Smooth muscle cell (in vitro differentiated cells): ENCODE results near the gene ACBD4. TPM values are rescaled to one million over a fixed set of nuclear protein-coding genes. Genes with fewer than 3 reads are reported as not detected.
A peak's percentile ranks its signal among the peaks of the same experiment; 100 is the strongest.

Experiments
- DNase-seq: peaks from one replicate; lab custom pipeline; 2025; ENCODE audit not compliant: unreplicated experiment; lab: John Stamatoyannopoulos, UW
- H2AFZ ChIP-seq: fragments of 200-600 bp; sonication (generic); 2 replicates; pipeline ENCODE4 v1.6.0; 2016; ENCODE audit warnings: antibody characterized with exemption, low read depth, mild to moderate bottlenecking
- H3F3A ChIP-seq: fragments of 200-600 bp; sonication (generic); 2 replicates; pipeline ENCODE4 v1.6.0; 2017; ENCODE audit warnings: antibody characterized with exemption, low read depth
- H3K27ac ChIP-seq: fragments of 200-600 bp; sonication (generic); 2 replicates; pipeline ENCODE4 v1.5.1; 2016; ENCODE audit warnings: low read depth, mild to moderate bottlenecking
- H3K27me3 ChIP-seq: fragments of 200-600 bp; sonication (generic); 2 replicates; pipeline ENCODE4 v1.6.1; 2016; ENCODE audit warnings: low read depth, mild to moderate bottlenecking
- H3K36me3 ChIP-seq: fragments of 200-600 bp; sonication (generic); 2 replicates; pipeline ENCODE4 v1.5.1; 2016; ENCODE audit warnings: low read depth
- H3K4me1 ChIP-seq: fragments of 200-600 bp; sonication (generic); 2 replicates; pipeline ENCODE4 v1.5.1; 2016; ENCODE audit warnings: low read depth
- H3K4me2 ChIP-seq: fragments of 200-600 bp; sonication (generic); 2 replicates; pipeline ENCODE4 v1.6.0; 2016; ENCODE audit warnings: mild to moderate bottlenecking
- H3K4me3 ChIP-seq: fragments of 200-600 bp; sonication (generic); 2 replicates; pipeline ENCODE4 v1.5.1; 2016; ENCODE audit warnings: mild to moderate bottlenecking
- H3K79me2 ChIP-seq: fragments of 200-600 bp; sonication (generic); 2 replicates; pipeline ENCODE4 v1.6.0; 2016; ENCODE audit warnings: low read depth, mild to moderate bottlenecking
- H3K9ac ChIP-seq: fragments of 200-600 bp; sonication (generic); 2 replicates; pipeline ENCODE4 v1.6.0; 2016; ENCODE audit warnings: low read depth
- H3K9me3 ChIP-seq: fragments of 200-600 bp; sonication (generic); replicated peaks from 2 replicates; pipeline ENCODE4 v1.5.1; 2016; ENCODE audit warnings: low read depth
- H4K20me1 ChIP-seq: fragments of 200-600 bp; sonication (generic); 2 replicates; pipeline ENCODE4 v1.6.0; 2016; ENCODE audit warnings: low read depth
- WGBS: methylation state at CpG from one replicate; pipeline ENCODE4 v1.1.7; 2016; ENCODE audit warnings: low lambda C conversion rate; 5-methylcytosine and 5-hydroxymethylcytosine counted together
- polyA plus RNA-seq: library from polyadenylated mRNA; unstranded; fragments of >200 nt; fragmentation: Nextera tagmentation; extraction: Ambion mirVana; gene quantifications from 2 replicates; pipeline ENCODE4 v1.2.1, GENCODE V29; 2016
- total RNA-seq: library from RNA; depleted of rRNA; stranded (reverse); fragments of >200 nt; gene quantifications from 2 replicates; pipeline ENCODE4 v1.2.3, GENCODE V29; 2014
- TF ChIP-seq, protein P1 (sequence below): fragments of 200-600 bp; sonication (generic); IDR thresholded peaks from 2 replicates; pipeline ENCODE4 v1.5.1; 2017; ENCODE audit warnings: borderline replicate concordance, mild to moderate bottlenecking, antibody characterized with exemption; ENCODE audit not compliant: insufficient read depth, poor library complexity, severe bottlenecking

The ACBD4 gene
- total and polyA plus RNA-seq, 2 experiments from 2014 or later, result 0.49 to 5.0 TPM

- Histone ChIP-seq H3K27me3 (no peaks in the 10 kb centered on the region), H3K36me3 (no peaks in the 10 kb centered on the region), H3K4me1 (peaks cover 15% of the 10 kb centered on the region), H3K4me2 (no peak overlapping the region), H3K79me2 (peaks cover 54% of the 10 kb centered on the region), H3F3A (peaks cover 15% of the 10 kb centered on the region), H4K20me1 (no peaks in the 10 kb centered on the region), H3K4me3 (no peak overlapping the region), H3K9ac (no peak overlapping the region), H2AFZ (no peak overlapping the region), H3K27ac (peak overlapping the region; percentile 83), H3K9me3 (no peaks in the 10 kb centered on the region)
- WGBS, result over 99% methylated on average over 8 of the region's 8 CpGs
- no peak for DNase-seq
- TF ChIP-seq, protein P1, sequence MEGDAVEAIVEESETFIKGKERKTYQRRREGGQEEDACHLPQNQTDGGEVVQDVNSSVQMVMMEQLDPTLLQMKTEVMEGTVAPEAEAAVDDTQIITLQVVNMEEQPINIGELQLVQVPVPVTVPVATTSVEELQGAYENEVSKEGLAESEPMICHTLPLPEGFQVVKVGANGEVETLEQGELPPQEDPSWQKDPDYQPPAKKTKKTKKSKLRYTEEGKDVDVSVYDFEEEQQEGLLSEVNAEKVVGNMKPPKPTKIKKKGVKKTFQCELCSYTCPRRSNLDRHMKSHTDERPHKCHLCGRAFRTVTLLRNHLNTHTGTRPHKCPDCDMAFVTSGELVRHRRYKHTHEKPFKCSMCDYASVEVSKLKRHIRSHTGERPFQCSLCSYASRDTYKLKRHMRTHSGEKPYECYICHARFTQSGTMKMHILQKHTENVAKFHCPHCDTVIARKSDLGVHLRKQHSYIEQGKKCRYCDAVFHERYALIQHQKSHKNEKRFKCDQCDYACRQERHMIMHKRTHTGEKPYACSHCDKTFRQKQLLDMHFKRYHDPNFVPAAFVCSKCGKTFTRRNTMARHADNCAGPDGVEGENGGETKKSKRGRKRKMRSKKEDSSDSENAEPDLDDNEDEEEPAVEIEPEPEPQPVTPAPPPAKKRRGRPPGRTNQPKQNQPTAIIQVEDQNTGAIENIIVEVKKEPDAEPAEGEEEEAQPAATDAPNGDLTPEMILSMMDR, result no peak
Observed at GRCh38 chr17:45125509-45125908, 10.0 kb upstream of the ACBD4 start.

- H3K27me3 ChIP-seq, result no peaks in the 10 kb centered on the region
- TF ChIP-seq, protein P1, result no peak
- no peak overlapping the region for H3K4me2 ChIP-seq
- no peaks in the 10 kb centered on the region for H3K36me3 ChIP-seq
- no peak overlapping the region for H2AFZ ChIP-seq
- H3K9ac ChIP-seq, result no peak overlapping the region
- H3K9me3 ChIP-seq, result no peaks in the 10 kb centered on the region
- peak overlapping the region; percentile 96 for H3K27ac ChIP-seq
- peaks cover 68% of the 10 kb centered on the region for H3K79me2 ChIP-seq
- DNase-seq, result no peak
- 87% methylated on average over 8 of the region's 8 CpGs for whole genome bisulfite sequencing
- H4K20me1 ChIP-seq, result no peaks in the 10 kb centered on the region
- no peak overlapping the region for H3K4me3 ChIP-seq
- peaks cover 20% of the 10 kb centered on the region for H3K4me1 ChIP-seq
- H3F3A ChIP-seq, result peaks cover 19% of the 10 kb centered on the region
Observed at GRCh38 chr17:45127207-45127547, 8.3 kb upstream of the ACBD4 start.

- Histone ChIP-seq H3K4me2 (peak overlapping the region; percentile 72), H3K4me3 (no peak overlapping the region), H4K20me1 (no peaks in the 10 kb centered on the region), H3K27me3 (no peaks in the 10 kb centered on the region), H3K9ac (peak overlapping the region; percentile 71), H3F3A (peaks cover 19% of the 10 kb centered on the region), H2AFZ (no peak overlapping the region), H3K9me3 (no peaks in the 10 kb centered on the region), H3K36me3 (no peaks in the 10 kb centered on the region), H3K4me1 (peaks cover 20% of the 10 kb centered on the region), H3K27ac (peak overlapping the region; percentile 96), H3K79me2 (peaks cover 68% of the 10 kb centered on the region)
- no peak for DNase-seq
- TF ChIP-seq, protein P1, result no peak
- WGBS, result 58% methylated on average over 10 of the region's 20 CpGs
Observed at GRCh38 chr17:45127548-45128300, 7.8 kb upstream of the ACBD4 start.

DNA sequence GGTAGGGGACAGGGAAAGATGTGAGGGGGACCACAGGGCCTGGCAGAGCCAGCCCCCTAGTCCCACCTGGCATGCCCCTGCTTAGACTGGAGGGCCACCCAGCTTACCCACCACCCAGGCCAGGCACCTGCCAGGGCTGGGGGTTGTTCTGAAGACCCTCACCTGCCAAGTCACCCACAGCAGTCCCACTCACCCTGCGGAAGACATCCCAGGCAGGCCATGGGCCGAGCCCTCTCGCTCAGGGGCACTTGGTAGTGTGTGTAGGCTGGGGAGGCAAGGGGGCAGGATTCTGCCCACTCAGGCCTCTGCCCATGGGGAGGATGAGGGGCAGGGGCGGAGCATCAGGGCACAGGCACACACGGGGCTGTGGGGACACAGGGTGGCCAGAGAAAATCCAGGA is 7.2 kb upstream of the ACBD4 start:
- no peak overlapping the region for H3K4me3 ChIP-seq
- H3K4me1 ChIP-seq, result peaks cover 20% of the 10 kb centered on the region
- H4K20me1 ChIP-seq, result no peaks in the 10 kb centered on the region
- DNase-seq, result no peak
- H3K4me2 ChIP-seq, result peak overlapping the region; percentile 72
- WGBS, result 87% methylated on average over 5 of the region's 5 CpGs
- TF ChIP-seq, protein P1, result no peak
- peaks cover 19% of the 10 kb centered on the region for H3F3A ChIP-seq
- no peaks in the 10 kb centered on the region for H3K36me3 ChIP-seq
- peak overlapping the region; percentile 96 for H3K27ac ChIP-seq
- H3K79me2 ChIP-seq, result peaks cover 63% of the 10 kb centered on the region
- no peaks in the 10 kb centered on the region for H3K9me3 ChIP-seq
- no peak overlapping the region for H2AFZ ChIP-seq
- H3K27me3 ChIP-seq, result no peaks in the 10 kb centered on the region
- peak overlapping the region; percentile 71 for H3K9ac ChIP-seq
